ENCODE data around the gene GRIK5.
"Not testable (repeated sequence)": the region's sequence is repeated elsewhere in the genome, so short reads cannot be mapped to it uniquely, and the experiment has no call there.

GRIK5 gene

GRCh38 chr19:42069619-42070351, at the start of gene GRIK5:
TSS of gene GRIK5 (minus strand) at chr19:42070206. CDS start at chr19:42065770, 4,436 bp downstream.
- DNase-seq, result no peak

- no peak for DNase-seq
These were observed 47.1 kb upstream of the GRIK5 start for GRCh38 chr19:42117076-42117475.

- DNase-seq, result no peak
These were observed 46.5 kb upstream of the GRIK5 start for GRCh38 chr19:42116308-42117075.

- DNase-seq, result no peak
These were observed 45.7 kb upstream of the GRIK5 start for GRCh38 chr19:42115705-42116104.

GRCh38 chr19:42115219-42115618, 45.2 kb upstream of the GRIK5 start:
- no peak for DNase-seq

- no peak for DNase-seq
These were observed 44.4 kb upstream of the GRIK5 start for GRCh38 chr19:42114412-42114811.

GRCh38 chr19:42113641-42114348, 43.8 kb upstream of the GRIK5 start:
- peak; percentile 85 to 92 for DNase-seq

GRCh38 chr19:42111811-42112210, 41.8 kb upstream of the GRIK5 start:
- DNase-seq, result no peak

GRCh38 chr19:42111384-42111783, 41.4 kb upstream of the GRIK5 start:
- no peak for DNase-seq

- DNase-seq, result no peak
These were observed 40.7 kb upstream of the GRIK5 start for GRCh38 chr19:42110658-42111057.

GRCh38 chr19:42109896-42110295, 39.9 kb upstream of the GRIK5 start:
- no peak for DNase-seq

GRCh38 chr19:42108527-42109389, 38.8 kb upstream of the GRIK5 start:
- DNase-seq, result peak; percentile 59 to 78

- no peak for DNase-seq
These were observed 35.4 kb upstream of the GRIK5 start for GRCh38 chr19:42105368-42105767.

- DNase-seq, result no peak
These were observed 32.9 kb upstream of the GRIK5 start for GRCh38 chr19:42102877-42103276.

- not testable (repeated sequence) for DNase-seq
These were observed 30.2 kb upstream of the GRIK5 start for GRCh38 chr19:42100241-42100640.

- DNase-seq, result no peak
These were observed 29.4 kb upstream of the GRIK5 start for GRCh38 chr19:42099336-42099925.

- DNase-seq, result no peak
These were observed 28.8 kb upstream of the GRIK5 start for GRCh38 chr19:42098781-42099180.

GRCh38 chr19:42097461-42097860, 27.5 kb upstream of the GRIK5 start:
- DNase-seq, result no peak

GRCh38 chr19:42096255-42096837, 26.3 kb upstream of the GRIK5 start:
- no peak for DNase-seq

- DNase-seq, result no peak
These were observed 25.8 kb upstream of the GRIK5 start for GRCh38 chr19:42095814-42096230.

GRCh38 chr19:42095142-42095813, 25.3 kb upstream of the GRIK5 start:
- no peak for DNase-seq
